G401 (cell line): Measurements from ENCODE around the gene DPH1. TPM values are rescaled to one million over a fixed set of nuclear protein-coding genes. Genes with fewer than 3 reads are reported as not detected.

Source experiments
- DNase-seq: peaks from one replicate; pipeline ENCODE4 v3.0.0-alpha.2; 2015; ENCODE audit warnings: low spot score
- in situ Hi-C: cut with HindIII; loops from 2 replicates; pipeline ENCODE4 v1.10.0; 2016; ENCODE audit warnings: low sequenced_read_pairs, mixed read lengths
- total RNA-seq: library from RNA; depleted of rRNA; stranded (reverse); fragments of >200 nt; shearing (Covaris generic); gene quantifications from 2 replicates; pipeline ENCODE4 v1.2.3, GENCODE V29; 2014

The DPH1 gene
- total RNA-seq, 1 experiment from 2014 or later = 56.7 TPM

DNA sequence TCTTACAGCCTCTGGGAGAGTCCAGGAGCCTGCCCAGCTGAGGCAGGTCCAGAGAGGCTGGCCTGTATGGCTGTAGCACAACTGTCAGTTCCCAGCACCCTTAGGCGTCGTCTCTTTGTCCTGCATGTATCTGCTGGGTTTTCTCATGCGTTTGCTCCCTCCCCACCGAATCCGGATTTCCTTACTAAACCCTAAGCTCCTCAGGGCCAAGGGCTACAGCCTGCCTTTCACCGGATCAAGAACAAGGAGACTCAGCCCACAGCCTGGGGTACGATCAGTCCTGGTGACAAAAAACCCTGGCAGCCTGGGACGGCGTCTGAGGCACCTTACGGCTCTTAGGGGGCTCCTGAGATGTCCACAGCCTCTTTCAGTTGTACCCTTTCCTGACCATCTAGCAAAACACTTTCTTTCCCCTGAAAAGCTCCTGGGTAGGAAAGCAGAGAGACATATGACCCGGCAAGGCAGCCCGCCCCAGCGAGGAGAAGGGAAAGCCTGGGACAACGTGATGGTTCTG is 37.2 kb downstream of the DPH1 start:
- in situ Hi-C loops = loop anchor here (5.0 kb wide), 1 partner anchor 100 kb away; no protein-coding TSS in a partner anchor

DNA sequence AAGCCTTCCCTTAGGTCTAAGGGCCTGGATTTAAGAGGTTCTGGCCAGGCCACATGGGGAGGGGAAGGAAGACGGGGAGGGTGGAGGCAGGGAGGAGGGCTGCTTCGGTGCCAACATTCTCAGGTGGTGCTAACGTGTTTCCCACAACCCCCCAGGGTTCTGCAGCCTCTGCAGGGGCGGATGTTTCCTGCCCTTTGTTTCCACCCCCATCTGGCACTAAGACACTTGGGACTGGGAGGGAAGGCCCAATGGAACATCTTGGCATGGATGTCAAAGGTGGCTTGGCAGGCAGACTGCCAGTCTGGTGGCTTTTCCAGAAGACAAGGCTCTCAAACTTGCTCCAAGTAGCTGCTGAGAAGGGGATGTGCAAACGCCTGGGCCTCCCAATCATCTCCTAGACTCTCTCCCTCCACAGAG is 37.7 kb downstream of the DPH1 start:
- DNase-seq = no peak
- in situ Hi-C loops = loop anchor here (5.0 kb wide), 1 partner anchor 100 kb away; no protein-coding TSS in a partner anchor

More for the DNA sequence above, 37.2 kb downstream of the DPH1 start:
- DNase-seq = no peak

GRCh38 chr17:2068031-2068518 is 38.1 kb downstream of the DPH1 start:
- in situ Hi-C loops = loop anchor here (5.0 kb wide), 1 partner anchor 99 kb away; no protein-coding TSS in a partner anchor
- DNase-seq = no peak

DNA sequence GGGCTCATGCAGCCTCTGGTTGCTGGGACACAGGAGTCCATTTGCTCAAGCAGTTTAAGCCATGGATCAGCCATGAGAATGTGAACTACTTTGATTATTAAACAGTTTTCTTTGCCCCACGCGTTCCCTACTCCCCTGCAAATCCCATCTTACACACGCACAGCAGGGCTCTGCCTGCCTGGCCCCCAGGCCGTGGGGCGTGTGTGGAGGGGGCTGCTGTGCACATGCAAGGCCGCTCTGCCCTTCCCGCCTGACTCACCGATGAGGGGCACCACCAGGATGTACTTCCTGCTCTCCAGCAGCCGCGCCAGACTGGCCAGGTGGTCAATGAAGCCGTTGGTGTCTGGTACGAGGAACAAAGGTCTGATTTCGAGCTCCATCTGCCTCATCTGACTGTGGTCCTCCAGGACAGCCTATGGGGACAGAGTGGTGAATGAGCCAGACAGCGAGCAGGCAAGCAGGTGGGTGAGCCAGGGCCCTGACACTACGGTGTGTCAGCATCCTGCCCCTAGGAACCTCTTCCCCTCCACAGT is 38.6 kb downstream of the DPH1 start:
- peak; percentile 86 for DNase-seq
- in situ Hi-C loops = loop anchor here (5.0 kb wide), 1 partner anchor 99 kb away; no protein-coding TSS in a partner anchor

GRCh38 chr17:2070241-2071023 is 40.5 kb downstream of the DPH1 start:
- in situ Hi-C loops = no loop called here
- no peak for DNase-seq

- in situ Hi-C loops = no loop called here
- DNase-seq = no peak
Measured at GRCh38 chr17:2071024-2071385, 41.1 kb downstream of the DPH1 start.

DNA sequence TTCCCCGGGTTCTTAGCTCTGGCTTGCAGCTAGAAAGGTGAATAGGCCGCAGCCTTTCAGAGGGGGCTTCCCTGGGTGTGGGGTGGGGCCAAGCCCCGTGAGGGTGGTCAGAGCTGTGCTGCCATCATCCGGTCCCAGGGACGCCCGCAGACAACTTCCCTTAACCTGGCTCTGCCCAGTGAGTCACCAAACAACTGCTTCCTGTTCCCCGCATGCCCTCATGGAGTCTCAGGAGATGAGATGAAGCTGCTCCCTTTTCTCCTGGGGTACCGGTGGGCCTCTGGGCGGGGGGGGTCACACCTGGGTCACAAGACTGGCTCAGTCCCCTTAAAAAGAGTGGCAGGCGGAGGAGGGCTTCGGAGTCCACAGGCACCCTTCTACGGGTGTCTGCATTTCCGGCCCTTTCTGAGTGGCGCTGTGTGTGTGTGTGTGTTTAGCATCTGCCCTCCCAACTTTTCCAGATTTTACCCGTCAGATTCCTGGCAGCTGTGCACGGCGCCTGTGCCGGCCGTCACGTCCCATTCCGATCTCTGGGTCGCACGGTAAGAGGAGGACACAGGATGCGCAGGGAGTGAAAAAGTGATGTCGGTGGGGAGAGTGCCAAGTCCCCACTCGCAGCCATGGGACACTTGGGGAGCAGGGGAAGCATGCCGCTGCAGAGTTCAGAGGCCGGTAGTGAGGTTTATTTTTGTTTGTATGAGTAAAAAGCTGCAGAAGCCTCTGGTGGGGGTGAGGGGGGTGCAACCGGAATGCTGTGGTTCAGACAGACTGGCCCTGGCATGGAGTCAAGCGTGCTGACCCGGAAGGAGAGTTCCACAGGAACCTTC is 41.7 kb downstream of the DPH1 start:
- no peak for DNase-seq
- in situ Hi-C loops = no loop called here

DNA sequence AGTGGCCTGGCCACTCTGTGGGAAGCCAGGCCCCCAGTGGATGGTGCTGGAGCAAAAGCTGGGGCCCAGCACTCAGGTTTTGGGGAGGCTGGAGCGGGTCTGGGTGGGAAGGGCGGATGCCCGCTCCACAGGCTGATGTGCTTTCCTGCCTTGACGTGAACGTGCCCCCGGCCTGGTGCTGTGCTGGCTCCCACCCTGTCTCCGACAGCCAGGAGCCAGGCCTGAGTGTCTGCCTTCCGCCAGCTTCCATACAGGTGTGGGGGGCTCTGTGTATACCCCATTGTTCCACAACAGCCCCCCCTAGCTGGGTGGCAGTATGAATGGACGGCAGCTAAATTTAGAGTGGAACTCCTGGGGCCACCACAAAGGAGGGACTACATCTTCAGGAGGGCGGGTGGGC is 45.0 kb downstream of the DPH1 start:
- in situ Hi-C loops = no loop called here

DNA sequence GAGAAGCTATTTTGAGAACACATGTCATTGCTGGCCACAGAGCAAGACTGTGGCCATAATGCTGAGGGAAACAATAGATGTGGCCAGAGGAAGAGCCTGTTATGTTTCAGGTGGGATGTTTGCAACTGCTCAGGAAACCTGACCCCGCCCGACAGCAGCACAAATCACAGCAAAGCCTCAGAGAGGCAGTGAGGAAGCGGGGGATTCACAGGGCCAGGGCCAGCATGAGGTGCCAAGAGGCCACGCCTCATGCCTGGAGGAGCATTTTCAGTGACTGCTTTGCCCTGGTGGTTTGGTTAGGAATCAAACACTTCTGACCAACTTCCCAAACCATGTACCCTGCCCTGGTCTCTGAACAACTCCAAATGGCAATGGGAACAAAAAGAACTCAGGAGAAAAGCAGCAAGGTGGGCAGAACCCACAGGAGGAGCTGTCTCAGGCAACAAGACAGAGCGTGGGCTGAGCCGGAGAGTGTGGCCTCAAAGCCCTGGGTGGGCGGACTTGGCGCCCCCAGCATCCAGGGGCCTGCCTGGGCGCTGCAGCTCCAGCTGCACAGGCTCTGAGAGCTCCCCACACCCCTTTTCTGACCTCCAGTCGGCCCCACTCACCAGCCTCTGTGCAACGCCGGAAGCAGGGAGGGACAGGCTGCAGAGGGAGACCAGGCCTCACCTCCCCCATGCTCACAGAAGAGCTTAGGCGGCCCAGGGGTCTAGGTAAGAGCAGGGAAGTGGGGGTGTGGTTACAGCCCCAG is 45.6 kb downstream of the DPH1 start:
- in situ Hi-C loops = no loop called here
- no peak for DNase-seq

More for the DNA sequence above, 45.0 kb downstream of the DPH1 start:
- DNase-seq = no peak

DNA sequence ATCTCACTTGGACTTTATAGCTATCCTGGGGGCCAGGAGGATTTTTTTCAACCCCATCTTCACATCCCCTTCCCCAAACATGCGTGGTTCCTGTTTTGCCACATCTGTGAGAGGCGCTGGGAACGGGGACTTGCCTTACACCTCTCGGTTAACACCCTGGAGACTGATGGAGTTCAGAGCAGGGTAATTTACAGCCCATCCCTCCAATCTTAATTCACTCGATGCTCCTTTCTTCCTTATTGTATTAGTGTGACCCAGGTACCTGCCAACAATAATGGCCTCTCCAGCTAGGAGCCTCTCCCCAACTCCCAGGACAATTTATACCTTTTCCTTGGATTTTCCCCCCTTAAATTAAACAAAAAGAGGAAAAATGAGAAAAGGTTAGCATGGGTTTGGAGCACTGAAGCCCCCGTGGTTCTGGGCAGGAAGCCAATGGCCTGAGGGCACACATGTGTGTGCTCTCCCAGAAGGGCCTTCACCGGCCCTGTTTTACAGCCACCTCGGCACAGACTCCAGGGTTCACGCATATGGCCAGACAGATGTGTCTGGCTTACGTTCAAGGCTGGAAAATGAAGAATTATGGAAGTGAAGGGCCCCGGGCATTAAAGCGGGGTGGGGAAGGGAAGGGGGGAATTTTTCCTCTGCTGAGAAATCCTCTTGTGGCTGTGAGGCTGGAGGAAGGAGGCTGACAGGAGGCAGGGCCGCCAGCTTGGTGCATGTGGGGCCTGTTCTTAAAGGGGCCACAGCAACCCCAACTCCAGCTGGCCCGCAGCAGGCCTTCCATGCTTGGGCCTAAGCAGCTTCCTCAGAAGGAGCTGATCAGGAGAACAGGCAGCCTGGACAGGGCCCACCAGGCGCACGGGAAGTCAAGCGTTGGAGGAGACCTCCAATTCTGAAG is 46.4 kb downstream of the DPH1 start:
- no peak for DNase-seq
- in situ Hi-C loops = no loop called here

DNA sequence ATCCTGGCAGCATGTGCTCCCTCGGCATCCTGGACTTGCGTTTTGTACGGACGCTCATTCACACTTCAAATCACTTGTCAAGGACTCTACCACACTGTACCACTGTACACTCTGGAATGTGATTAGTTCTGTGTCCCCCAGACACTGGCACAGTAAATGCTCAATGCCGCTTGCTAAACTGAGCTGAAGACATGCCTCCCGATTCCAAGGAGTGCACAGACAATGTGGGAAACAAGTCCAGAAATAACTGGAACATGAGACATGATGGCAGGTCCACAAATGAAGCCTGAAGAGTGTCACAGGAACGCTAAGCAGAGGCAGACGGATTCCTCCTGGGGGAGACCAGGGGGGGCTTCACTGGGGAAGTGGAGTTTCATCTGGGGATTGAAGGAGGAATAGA is 47.1 kb downstream of the DPH1 start:
- no peak for DNase-seq
- in situ Hi-C loops = no loop called here

DNA sequence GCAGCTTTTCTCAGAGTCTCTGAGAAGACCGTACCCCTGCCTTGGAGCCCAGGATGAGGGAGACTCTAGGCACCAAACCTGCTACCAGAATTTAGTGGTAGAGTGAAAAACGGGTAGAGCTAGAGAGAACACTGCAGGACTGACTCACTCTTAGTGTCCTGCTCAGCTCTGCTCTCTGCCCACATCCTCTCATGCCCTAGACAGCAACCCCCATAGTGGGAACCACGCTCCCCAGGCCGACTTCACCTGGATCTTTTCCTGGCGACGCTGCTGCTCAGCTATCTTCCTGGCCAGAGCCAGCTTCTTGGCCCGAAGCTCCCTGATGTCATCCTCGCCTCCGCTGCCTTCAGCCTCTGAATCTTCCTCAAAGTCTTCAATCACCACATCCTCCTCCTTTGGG is 51.6 kb downstream of the DPH1 start:
- no peak for DNase-seq
- in situ Hi-C loops = no loop called here

DNA sequence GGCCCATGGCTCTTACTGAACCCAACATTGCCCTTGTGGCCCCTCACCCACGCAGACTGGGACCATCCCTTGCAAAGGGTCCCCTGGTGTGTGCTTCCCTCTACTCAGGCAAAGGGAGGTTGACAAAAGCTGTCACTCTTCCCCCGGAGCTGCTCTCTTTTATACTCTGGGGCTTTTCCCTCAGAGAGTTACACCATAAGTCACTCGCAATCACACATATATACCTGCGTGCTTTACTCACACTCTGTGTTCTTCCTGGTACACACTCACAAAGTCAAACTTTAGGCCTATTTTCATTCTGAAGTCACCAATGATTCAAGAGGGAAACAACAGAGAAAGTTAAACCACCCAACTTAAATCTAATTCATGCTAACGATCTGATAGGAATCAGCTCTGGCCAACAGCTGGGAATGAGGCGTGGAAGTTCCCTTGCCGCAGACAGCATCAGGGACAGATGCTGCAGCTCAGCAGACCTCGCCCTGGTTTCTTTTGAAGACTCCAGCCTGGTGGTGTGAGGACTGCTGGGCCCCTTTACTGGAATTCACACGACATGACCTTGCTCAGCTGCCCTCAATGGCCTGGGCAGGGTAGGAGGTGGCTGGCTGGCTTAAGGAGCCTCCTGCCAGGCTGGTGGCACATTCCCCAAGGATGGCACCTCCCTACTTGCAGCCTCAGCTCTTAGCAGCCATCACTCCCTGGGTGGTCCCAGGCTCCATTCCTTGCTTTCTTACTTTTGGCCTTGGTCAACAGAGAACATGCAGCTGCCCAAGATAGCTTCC is 52.2 kb downstream of the DPH1 start:
- in situ Hi-C loops = no loop called here
- no peak for DNase-seq

- no peak for DNase-seq
- in situ Hi-C loops = no loop called here
Measured at GRCh38 chr17:2083613-2084035, 53.7 kb downstream of the DPH1 start.

GRCh38 chr17:2084036-2084765 is 54.2 kb downstream of the DPH1 start:
- DNase-seq = no peak
- in situ Hi-C loops = no loop called here

DNA sequence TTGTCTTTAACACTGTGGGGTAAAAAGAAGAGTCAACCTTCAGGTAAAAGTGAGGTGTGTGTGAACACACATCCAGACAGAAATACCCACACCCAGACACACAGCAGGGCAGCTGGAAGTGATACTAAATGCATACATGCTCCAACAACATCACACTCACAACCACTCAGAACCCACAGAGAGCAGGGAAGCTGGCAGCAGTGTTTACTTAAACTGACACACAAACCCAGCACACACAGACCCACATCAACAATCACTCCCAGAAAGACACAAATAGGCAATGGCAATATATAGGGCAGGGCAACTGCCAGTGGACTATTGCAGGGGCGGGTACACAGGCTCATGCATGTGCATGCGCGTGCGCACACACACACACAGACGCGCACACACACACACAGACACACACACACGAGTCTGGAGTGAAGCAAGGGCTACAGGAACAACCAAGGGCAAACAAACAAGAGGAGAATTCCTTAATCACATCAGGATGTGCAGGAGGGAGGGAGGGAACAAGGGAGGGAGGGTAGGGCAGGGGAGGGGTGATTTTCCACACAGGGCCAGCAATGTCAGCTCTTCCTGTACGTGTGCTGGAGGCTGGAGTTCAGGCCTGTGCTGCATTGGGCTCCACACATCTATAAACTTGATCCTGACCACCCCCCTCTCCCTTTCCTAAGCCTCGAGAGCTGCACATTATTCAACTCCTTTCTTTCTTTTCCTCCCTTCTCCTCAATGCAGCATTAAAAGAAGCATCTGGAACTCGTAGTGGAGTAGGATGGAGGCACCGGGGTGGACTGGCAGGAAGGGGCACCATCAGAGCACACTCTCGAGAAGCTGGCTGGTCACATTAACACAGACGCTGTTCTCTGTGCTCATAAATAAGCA is 55.1 kb downstream of the DPH1 start:
- no peak for DNase-seq

More for the DNA sequence above, 55.1 kb downstream of the DPH1 start:
- in situ Hi-C loops = no loop called here
